CD8-positive, alpha-beta memory T cell (primary cell): ENCODE measurements around the gene GNB5. TPM values are rescaled to one million over a fixed set of nuclear protein-coding genes. Genes with fewer than 3 reads are reported as not detected.

Experiments
- CTCF ChIA-PET: fragments of 350-600 bp; sonication (Branson Sonifier 250); formaldehyde crosslinking; loops from one replicate; lab custom pipeline; 2021; ENCODE audit warnings: antibody characterized with exemption; lab: Charles Lee
- POLR2A ChIA-PET: fragments of 350-600 bp; sonication (Branson Sonifier 250); formaldehyde crosslinking; loops from one replicate; lab custom pipeline; 2021; ENCODE audit warnings: antibody characterized with exemption; lab: Charles Lee
- DNase-seq, 5 donors: peaks; one replicate each; pipeline versions ENCODE4 v3.0.0 to v3.0.0-alpha.2; 2020 to 2022; ENCODE audit warnings: mixed read lengths in 1 of 5
- H3K27ac ChIP-seq: one replicate; pipeline ENCODE4 v1.7.0; 2013; ENCODE audit warnings: low read depth, mild to moderate bottlenecking, low read length, moderate library complexity
- H3K27me3 ChIP-seq: 2 replicates; pipeline ENCODE4 v1.7.0; 2013; ENCODE audit warnings: low read length, mild to moderate bottlenecking; ENCODE audit not compliant: insufficient read depth, poor library complexity, severe bottlenecking
- H3K36me3 ChIP-seq: 2 replicates; pipeline ENCODE4 v1.7.0; 2013; ENCODE audit warnings: mild to moderate bottlenecking, low read length, moderate library complexity; ENCODE audit not compliant: insufficient read depth
- H3K4me1 ChIP-seq: 2 replicates; pipeline ENCODE4 v1.7.0; 2013; ENCODE audit warnings: mild to moderate bottlenecking, low read length, moderate library complexity; ENCODE audit not compliant: insufficient read depth
- H3K4me3 ChIP-seq: 2 replicates; pipeline ENCODE4 v1.7.0; 2013; ENCODE audit warnings: mild to moderate bottlenecking, low read length
- H3K9me3 ChIP-seq: 2 replicates; pipeline ENCODE4 v1.7.0; 2013; ENCODE audit warnings: mild to moderate bottlenecking, low read length
- H3K27ac Mint-ChIP-seq, 8 donors: one replicate each; pipeline ENCODE4 v1.8.0; 2020 to 2021; ENCODE audit warnings: mixed read lengths in 8 of 8, mild to moderate bottlenecking in 6 of 8, inconsistent platforms in 3 of 8, moderate library complexity in 3 of 8
- H3K27me3 Mint-ChIP-seq, 2 donors: one replicate each; pipeline ENCODE4 v1.8.0; 2020 to 2021; ENCODE audit warnings: mixed read lengths in 2 of 2, mild to moderate bottlenecking in 1 of 2, moderate library complexity in 1 of 2
- H3K36me3 Mint-ChIP-seq, 3 donors: one replicate each; pipeline ENCODE4 v1.8.0; 2020 to 2021; ENCODE audit warnings: mixed read lengths in 3 of 3, inconsistent platforms in 1 of 3, mild to moderate bottlenecking in 1 of 3
- H3K4me1 Mint-ChIP-seq, 3 donors: one replicate each; pipeline ENCODE4 v1.8.0; 2020 to 2021; ENCODE audit warnings: mixed read lengths in 3 of 3, inconsistent platforms in 1 of 3, mild to moderate bottlenecking in 1 of 3
- H3K4me3 Mint-ChIP-seq, 7 donors: one replicate each; pipeline ENCODE4 v1.8.0; 2020 to 2021; ENCODE audit warnings: mixed read lengths in 7 of 7, mild to moderate bottlenecking in 6 of 7, moderate library complexity in 4 of 7, inconsistent platforms in 2 of 7
- H3K9me3 Mint-ChIP-seq, 5 donors: one replicate each; pipeline ENCODE4 v1.8.0; 2020 to 2022; ENCODE audit warnings: mixed read lengths in 5 of 5, mild to moderate bottlenecking in 3 of 5, moderate library complexity in 2 of 5, inconsistent platforms in 1 of 5
- polyA plus RNA-seq: library from polyadenylated mRNA; unstranded; fragments of 300-500 nt; fragmentation: Illumina TruSeq; gene quantifications from one replicate; pipeline ENCODE4 v1.2.3, GENCODE V29; 2021
- total RNA-seq, 2 experiments: library from RNA; stranded (reverse); gene quantifications; one replicate each; pipeline ENCODE4 v1.2.3, GENCODE V29; 2021

GNB5 gene
- total and polyA plus RNA-seq, 3 experiments from 2014 or later, result 19.2 to 46.0 (median 21.7) TPM

GRCh38 chr15:52139599-52140462, 51.4 kb downstream of the GNB5 start:
- peaks cover 21% of the 10 kb centered on the region for H3K36me3 ChIP-seq
- H3K4me1 Mint-ChIP-seq, result peaks cover 21 to 33% (median 31%) of the 10 kb centered on the region in 3 donors

DNA sequence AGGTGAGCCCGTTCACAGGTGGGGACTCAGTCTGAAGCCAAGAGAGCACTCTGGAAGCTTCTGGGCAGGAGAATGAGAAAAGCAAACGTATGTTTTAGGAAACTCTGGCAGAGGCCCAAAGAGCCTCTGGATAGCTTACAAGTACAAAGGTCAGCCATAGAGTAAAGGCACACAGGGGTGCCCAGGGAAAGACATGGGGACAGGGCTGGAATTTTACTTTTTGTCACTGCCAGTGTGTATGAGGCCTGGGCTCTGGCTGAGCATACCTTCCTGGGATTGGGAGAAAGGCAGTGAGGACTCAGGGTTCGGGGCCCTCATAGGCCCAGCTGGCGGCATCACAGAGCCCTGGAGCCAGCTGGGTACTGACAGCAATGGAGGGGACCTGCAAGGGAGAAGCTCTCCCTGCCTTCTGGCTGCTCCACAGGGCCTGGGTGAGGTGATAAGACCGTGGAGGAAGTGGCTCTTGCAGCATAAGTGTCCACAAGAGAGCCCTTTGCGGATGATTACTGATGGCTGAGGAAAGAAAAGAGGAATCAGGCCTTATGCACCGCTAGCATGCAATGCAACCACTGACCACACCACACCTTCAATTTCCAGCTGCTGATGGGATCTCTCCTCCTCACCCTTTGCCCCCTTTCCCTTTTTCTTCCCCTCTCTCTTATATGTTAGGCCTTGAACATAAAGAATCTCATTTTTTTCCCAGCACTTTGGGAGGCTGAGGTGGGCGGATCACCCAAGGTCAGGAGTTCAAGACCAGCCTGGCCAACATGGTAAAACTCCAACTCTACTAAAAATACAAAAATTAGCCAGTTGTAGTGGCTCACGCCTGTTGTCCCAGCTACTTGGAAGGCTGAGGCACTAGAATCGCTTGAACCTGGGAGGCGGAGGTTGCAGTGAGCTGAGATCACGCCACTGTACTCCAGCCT, 53.5 kb downstream of the GNB5 start:
- no peak overlapping the region for H3K27ac ChIP-seq

More at GRCh38 chr15:52139599-52140462, 51.4 kb downstream of the GNB5 start:
- Mint-ChIP-seq H3K9me3 (no peaks in the 10 kb centered on the region), H3K27me3 (peaks cover 0 to 2% of the 10 kb centered on the region in 2 donors), H3K4me3 (no peak overlapping the region), H3K27ac (peak overlapping the region in 3 of 8 donors; percentile 22 to 84 (median 61)), H3K36me3 (peaks cover 8 to 80% (median 20%) of the 10 kb centered on the region in 3 donors)
- Histone ChIP-seq H3K4me1 (peaks cover 24% of the 10 kb centered on the region), H3K9me3 (no peaks in the 10 kb centered on the region), H3K27me3 (no peaks in the 10 kb centered on the region), H3K4me3 (no peak overlapping the region), H3K27ac (no peak overlapping the region)
- CTCF ChIA-PET, result interaction anchor here (0.8 to 1.5 kb wide), 13 partner anchors 14 to 168 kb away, joined by 3 to 5 read pairs (median 3); partner anchors contain the start of gene LEO1
- DNase-seq, result peak; percentile 27 to 61 (median 46)
- POLR2A ChIA-PET, result no interaction called here

GRCh38 chr15:52136442-52136980, 54.7 kb downstream of the GNB5 start:
- peaks cover 8 to 80% (median 23%) of the 10 kb centered on the region in 3 donors for H3K36me3 Mint-ChIP-seq
- no peaks in the 10 kb centered on the region for H3K9me3 Mint-ChIP-seq
- peaks cover 10% of the 10 kb centered on the region for H3K36me3 ChIP-seq
- POLR2A ChIA-PET, result no interaction called here
- H3K4me1 ChIP-seq, result peaks cover 24% of the 10 kb centered on the region
- DNase-seq, result no peak
- H3K27me3 ChIP-seq, result no peaks in the 10 kb centered on the region
- H3K9me3 ChIP-seq, result no peaks in the 10 kb centered on the region
- peaks cover 21 to 33% (median 31%) of the 10 kb centered on the region in 3 donors for H3K4me1 Mint-ChIP-seq
- no peak overlapping the region for H3K4me3 ChIP-seq
- CTCF ChIA-PET, result no interaction called here
- H3K27me3 Mint-ChIP-seq, result peaks cover 0 to 2% of the 10 kb centered on the region in 2 donors
- peak overlapping the region in 5 of 8 donors; percentile 38 to 86 (median 51) for H3K27ac Mint-ChIP-seq
- H3K27ac ChIP-seq, result no peak overlapping the region
- H3K4me3 Mint-ChIP-seq, result peak overlapping the region in 1 of 7 donors; percentile 44

More for the DNA sequence above, 53.5 kb downstream of the GNB5 start:
- Mint-ChIP-seq H3K4me1 (peaks cover 21 to 33% (median 31%) of the 10 kb centered on the region in 3 donors), H3K27ac (peak overlapping the region in 1 of 8 donors; percentile 46), H3K36me3 (peaks cover 8 to 80% (median 16%) of the 10 kb centered on the region in 3 donors), H3K9me3 (no peaks in the 10 kb centered on the region), H3K4me3 (no peak overlapping the region), H3K27me3 (peaks cover 0 to 2% of the 10 kb centered on the region in 2 donors)
- H3K36me3 ChIP-seq, result peaks cover 10% of the 10 kb centered on the region
- H3K27me3 ChIP-seq, result no peaks in the 10 kb centered on the region
- no peaks in the 10 kb centered on the region for H3K9me3 ChIP-seq
- H3K4me3 ChIP-seq, result no peak overlapping the region
- peaks cover 24% of the 10 kb centered on the region for H3K4me1 ChIP-seq
- POLR2A ChIA-PET, result no interaction called here
- DNase-seq, result no peak
- CTCF ChIA-PET, result interaction anchor here (1.0 to 1.3 kb wide), 2 partner anchors 8 to 68 kb away, joined by 3 to 4 read pairs; no protein-coding TSS in a partner anchor

GRCh38 chr15:52134502-52135144, 56.6 kb downstream of the GNB5 start:
- no peak overlapping the region for H3K4me3 Mint-ChIP-seq
- POLR2A ChIA-PET, result interaction anchor here (1.2 kb wide), 1 partner anchor 45 kb away, joined by 4 read pairs; no protein-coding TSS in a partner anchor
- Histone ChIP-seq H3K4me3 (no peak overlapping the region), H3K27ac (no peak overlapping the region), H3K27me3 (no peaks in the 10 kb centered on the region), H3K9me3 (no peaks in the 10 kb centered on the region), H3K36me3 (no peaks in the 10 kb centered on the region), H3K4me1 (peaks cover 24% of the 10 kb centered on the region)
- no peak for DNase-seq
- no peaks in the 10 kb centered on the region for H3K9me3 Mint-ChIP-seq
- H3K36me3 Mint-ChIP-seq, result peaks cover 4 to 77% (median 22%) of the 10 kb centered on the region in 3 donors
- CTCF ChIA-PET, result interaction anchor here (0.9 to 1.0 kb wide), 2 partner anchors 14 to 42 kb away, joined by 3 to 5 read pairs; no protein-coding TSS in a partner anchor
- no peaks in the 10 kb centered on the region for H3K27me3 Mint-ChIP-seq
- H3K4me1 Mint-ChIP-seq, result peaks cover 17 to 28% (median 26%) of the 10 kb centered on the region in 3 donors
- H3K27ac Mint-ChIP-seq, result peak overlapping the region in 4 of 8 donors; percentile 19 to 69 (median 50)

DNA sequence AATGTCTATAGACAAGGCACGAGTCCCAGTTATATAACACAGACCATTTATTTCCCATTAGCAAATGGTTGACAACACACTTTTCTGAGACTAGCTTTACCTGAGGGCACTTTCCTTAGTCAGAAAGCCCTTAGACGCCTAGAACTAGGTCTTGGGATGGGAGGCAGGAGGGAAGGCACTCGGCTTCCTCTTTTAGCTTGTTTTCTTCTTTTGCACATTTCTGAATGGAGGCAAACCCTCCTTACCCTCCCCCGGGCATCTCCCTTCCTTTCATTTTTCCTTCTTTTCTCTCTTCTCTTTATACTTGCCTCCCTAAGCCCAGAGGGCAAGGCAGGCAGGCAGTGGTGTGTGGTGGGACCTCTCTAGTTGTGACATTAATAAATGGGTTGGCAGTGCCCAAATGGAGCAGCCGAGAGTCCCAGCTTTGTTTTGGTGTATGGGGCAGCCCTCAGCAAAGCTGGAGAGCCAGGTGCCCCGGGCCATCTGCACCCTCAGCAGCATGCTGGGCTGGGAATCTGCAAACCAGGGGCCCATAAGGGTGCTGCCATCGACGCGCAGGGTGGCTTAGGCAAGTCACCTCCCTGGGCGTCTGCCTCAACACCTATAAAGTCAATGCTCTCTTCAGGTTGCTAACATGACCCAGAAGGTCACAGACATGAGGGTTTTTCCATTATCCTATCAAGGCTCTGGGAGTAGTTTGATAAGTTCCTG, 57.5 kb downstream of the GNB5 start:
- no peak for DNase-seq
- ChIA-PET CTCF (interaction anchor here (0.9 to 1.1 kb wide), 3 partner anchors 10 to 43 kb away, joined by 3 to 5 read pairs (median 3); no protein-coding TSS in a partner anchor), POLR2A (interaction anchor here (1.2 kb wide), 1 partner anchor 46 kb away, joined by 4 read pairs; no protein-coding TSS in a partner anchor)
- no peak overlapping the region for H3K27ac ChIP-seq
- peaks cover 24% of the 10 kb centered on the region for H3K4me1 ChIP-seq
- Mint-ChIP-seq H3K36me3 (peaks cover 4 to 77% (median 22%) of the 10 kb centered on the region in 3 donors), H3K4me3 (no peak overlapping the region), H3K9me3 (no peaks in the 10 kb centered on the region), H3K27me3 (no peaks in the 10 kb centered on the region), H3K4me1 (peaks cover 17 to 27% (median 26%) of the 10 kb centered on the region in 3 donors), H3K27ac (peak overlapping the region in 2 of 8 donors; percentile 17 to 44)
- no peaks in the 10 kb centered on the region for H3K36me3 ChIP-seq
- H3K4me3 ChIP-seq, result no peak overlapping the region
- no peaks in the 10 kb centered on the region for H3K27me3 ChIP-seq
- H3K9me3 ChIP-seq, result no peaks in the 10 kb centered on the region

DNA sequence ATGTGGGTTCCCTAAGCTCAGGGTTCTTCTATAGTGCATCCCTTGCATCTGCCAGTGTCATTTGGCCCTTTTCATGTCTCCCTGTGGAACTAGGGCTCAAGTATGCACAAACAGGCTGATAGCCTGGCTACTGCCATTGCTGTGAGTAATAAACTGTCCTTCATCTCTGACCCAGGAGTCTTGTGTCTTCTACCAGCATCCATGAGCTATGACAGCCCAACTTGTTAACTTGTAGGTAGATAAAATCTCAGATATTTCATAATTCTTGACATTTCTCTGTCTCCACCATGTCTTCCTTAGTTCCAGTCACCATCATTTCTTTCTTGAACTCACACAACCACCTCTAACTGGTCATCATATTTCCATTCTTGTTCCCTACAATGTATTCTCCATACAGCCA, 59.1 kb downstream of the GNB5 start:
- no peak overlapping the region for H3K4me3 ChIP-seq
- no peaks in the 10 kb centered on the region for H3K27me3 ChIP-seq
- no peaks in the 10 kb centered on the region for H3K36me3 ChIP-seq
- CTCF ChIA-PET, result no interaction called here
- peaks cover 15% of the 10 kb centered on the region for H3K4me1 ChIP-seq
- Mint-ChIP-seq H3K36me3 (peaks cover 1 to 76% (median 18%) of the 10 kb centered on the region in 3 donors), H3K27me3 (no peaks in the 10 kb centered on the region), H3K27ac (peak overlapping the region in 3 of 8 donors; percentile 3 to 59 (median 5)), H3K9me3 (no peaks in the 10 kb centered on the region), H3K4me1 (peaks cover 14 to 17% (median 17%) of the 10 kb centered on the region in 3 donors), H3K4me3 (no peak overlapping the region)
- POLR2A ChIA-PET, result no interaction called here
- H3K27ac ChIP-seq, result no peak overlapping the region
- no peaks in the 10 kb centered on the region for H3K9me3 ChIP-seq
- no peak for DNase-seq
